C4-2B (cell line): Measurements from ENCODE around the gene CTNNA3.

Source experiments
- H3K27ac ChIP-seq: fragments of 450-650 bp; 2 replicates; pipeline ENCODE4 v1.5.1; 2017
- ZFX ChIP-seq: fragments of 450-650 bp; IDR thresholded peaks from 2 replicates; pipeline ENCODE4 v1.6.1; 2017
- TF ChIP-seq, protein P1 (sequence below): fragments of 450-650 bp; conservative IDR thresholded peaks from 2 replicates; pipeline ENCODE4 v1.5.1; 2017; ENCODE audit warnings: mild to moderate bottlenecking

Gene CTNNA3

DNA sequence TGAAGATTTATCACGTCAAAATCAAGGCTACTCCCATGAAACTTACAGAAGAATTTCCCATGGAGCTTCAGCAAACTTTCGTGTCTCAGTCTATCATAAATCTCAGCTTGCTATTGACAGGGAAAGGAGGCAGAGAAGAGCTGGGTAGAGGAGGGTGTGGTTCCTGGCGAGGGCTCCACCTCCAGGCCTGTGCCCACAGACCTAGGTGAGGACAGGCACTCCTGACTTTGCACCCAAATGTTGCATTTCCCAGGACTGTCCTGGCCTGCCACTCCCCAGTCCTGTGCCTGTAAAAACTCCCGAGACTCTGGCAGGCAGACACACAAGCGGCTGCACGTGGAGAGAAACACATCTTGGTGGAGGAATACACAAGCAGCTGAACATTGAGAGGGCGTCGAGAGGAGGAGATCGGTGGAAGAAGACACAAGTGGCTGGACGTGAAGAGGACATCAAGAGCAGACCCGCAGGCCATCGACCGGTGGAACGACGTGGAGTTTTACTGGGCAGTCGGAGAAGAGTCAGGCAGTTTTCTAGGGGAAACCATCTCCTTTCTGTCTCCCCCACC, 145.1 kb downstream of the CTNNA3 start:
- TF ChIP-seq, protein P1, sequence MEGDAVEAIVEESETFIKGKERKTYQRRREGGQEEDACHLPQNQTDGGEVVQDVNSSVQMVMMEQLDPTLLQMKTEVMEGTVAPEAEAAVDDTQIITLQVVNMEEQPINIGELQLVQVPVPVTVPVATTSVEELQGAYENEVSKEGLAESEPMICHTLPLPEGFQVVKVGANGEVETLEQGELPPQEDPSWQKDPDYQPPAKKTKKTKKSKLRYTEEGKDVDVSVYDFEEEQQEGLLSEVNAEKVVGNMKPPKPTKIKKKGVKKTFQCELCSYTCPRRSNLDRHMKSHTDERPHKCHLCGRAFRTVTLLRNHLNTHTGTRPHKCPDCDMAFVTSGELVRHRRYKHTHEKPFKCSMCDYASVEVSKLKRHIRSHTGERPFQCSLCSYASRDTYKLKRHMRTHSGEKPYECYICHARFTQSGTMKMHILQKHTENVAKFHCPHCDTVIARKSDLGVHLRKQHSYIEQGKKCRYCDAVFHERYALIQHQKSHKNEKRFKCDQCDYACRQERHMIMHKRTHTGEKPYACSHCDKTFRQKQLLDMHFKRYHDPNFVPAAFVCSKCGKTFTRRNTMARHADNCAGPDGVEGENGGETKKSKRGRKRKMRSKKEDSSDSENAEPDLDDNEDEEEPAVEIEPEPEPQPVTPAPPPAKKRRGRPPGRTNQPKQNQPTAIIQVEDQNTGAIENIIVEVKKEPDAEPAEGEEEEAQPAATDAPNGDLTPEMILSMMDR = no peak
- no peak for TF ChIP-seq ZFX
- no peak overlapping the region for H3K27ac ChIP-seq

DNA sequence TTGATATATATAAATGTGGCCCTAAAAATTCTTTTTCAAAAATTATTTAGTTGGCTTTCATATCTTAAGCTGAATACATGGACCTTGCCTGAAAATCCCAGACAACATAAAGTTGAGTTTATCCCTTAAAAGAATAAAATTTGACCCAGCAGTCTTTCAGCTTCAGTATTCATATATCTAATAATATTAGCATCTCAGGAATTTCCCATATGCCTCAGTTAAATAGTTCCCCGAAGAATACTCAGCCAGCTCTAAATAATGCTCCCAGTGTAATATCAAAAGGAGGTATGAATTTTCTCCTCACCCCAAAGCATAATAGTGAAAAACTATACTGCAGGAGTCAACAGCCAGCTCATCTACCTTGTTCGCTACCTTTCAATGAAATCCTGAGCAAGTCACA, 145.9 kb downstream of the CTNNA3 start:
- H3K27ac ChIP-seq = no peak overlapping the region
- TF ChIP-seq, protein P1 = no peak
- TF ChIP-seq ZFX = no peak

DNA sequence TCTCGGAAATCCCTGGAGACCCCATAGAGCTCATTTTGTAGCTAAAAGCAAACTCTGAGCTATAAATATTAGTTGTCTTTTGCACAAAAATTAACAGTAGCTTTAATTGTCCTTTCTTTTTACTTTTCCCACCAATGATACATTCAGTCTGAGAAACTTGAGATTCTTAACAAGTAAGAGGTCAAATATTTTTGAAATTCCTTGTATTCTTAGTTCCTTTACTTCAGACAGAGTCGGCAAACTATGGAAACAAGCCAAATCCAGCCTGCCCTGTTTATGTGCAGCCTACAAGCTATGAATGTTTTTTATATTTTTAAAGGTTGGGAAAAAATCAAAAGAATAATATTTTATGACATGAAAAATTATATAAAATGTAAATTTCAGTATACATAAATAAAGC, 146.6 kb downstream of the CTNNA3 start:
- H3K27ac ChIP-seq = no peak overlapping the region
- no peak for TF ChIP-seq ZFX
- TF ChIP-seq, protein P1 = no peak

DNA sequence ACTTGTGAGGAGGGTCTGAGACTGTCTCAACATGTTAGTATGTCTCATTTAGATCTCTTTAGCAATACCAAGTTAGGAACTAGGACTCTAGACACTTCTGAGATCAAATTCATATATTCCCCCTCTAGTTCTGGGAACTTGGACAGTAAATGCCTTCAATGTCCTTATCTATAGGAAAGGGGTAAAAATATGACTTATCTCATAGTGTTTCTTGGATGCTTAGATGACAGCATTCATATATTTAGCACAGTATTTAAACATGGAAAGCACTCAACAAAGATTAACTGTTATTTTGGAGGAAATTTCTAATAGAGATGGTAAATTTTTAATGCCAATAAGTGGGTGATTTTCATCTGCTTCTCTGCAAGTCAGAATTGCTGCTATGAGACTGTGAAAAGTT, 154.6 kb downstream of the CTNNA3 start:
- TF ChIP-seq ZFX = no peak
- TF ChIP-seq, protein P1 = no peak
- no peak overlapping the region for H3K27ac ChIP-seq

DNA sequence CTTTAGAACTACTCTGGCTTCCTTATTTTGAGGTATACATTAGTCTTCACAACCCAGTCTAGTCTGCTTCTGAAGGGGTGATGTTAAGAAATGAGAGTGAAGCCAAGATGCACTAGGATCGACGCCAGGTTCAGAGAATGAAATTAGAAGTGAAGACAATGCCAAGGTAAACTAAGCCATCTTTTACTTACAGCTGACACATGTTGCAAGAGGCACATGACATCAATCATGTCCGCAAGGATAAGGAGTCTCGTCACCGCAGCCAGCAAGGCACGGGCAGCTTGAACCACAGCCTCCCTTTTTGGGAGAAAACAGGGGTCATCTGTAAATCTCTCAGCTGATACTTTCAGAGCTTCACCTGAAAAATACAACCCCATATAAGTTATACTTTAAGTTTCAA, 156.7 kb downstream of the CTNNA3 start:
- no peak overlapping the region for H3K27ac ChIP-seq
- no peak for TF ChIP-seq ZFX
- TF ChIP-seq, protein P1 = no peak

DNA sequence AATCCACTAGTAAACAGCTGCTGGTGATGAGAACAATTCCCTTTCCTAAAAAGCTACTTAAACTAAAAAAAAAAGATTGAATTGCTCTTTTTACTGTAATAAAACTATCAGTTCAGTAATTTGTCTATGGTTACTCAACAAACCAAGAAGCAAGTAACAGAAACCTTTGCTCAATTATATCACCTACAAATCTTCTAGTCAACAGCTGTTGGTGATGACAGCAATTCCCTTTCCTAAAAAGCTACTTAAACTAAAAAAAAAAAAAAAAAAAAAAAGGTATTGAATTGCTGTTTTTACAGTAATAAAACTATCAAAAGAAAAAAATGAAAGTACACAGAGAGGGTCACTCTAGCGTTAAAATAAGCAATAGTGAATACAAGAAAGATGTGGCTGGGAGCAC, 158.1 kb downstream of the CTNNA3 start:
- TF ChIP-seq ZFX = no peak
- TF ChIP-seq, protein P1 = no peak
- H3K27ac ChIP-seq = no peak overlapping the region

DNA sequence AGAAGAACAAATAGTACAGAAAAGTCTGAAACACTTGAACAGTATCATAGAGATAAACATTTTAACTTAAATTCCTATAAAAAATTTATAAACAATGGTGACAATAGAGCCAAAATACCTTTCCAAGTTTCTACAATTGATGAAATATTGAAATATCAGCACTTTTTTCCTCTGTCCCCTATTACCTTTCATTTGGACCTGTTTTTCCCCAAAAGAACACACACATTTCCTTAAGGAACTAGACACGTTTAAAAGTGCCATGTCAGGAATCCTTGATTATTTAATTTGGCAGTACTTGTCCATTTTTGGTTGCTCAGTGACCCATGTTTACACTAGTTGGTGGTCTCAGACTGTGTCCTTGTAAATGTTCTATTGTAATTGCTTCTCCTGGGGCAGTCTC, 162.6 kb downstream of the CTNNA3 start:
- H3K27ac ChIP-seq = no peak overlapping the region
- no peak for TF ChIP-seq ZFX
- TF ChIP-seq, protein P1 = no peak
